ENCODE results near the gene TAB3.

DNA sequence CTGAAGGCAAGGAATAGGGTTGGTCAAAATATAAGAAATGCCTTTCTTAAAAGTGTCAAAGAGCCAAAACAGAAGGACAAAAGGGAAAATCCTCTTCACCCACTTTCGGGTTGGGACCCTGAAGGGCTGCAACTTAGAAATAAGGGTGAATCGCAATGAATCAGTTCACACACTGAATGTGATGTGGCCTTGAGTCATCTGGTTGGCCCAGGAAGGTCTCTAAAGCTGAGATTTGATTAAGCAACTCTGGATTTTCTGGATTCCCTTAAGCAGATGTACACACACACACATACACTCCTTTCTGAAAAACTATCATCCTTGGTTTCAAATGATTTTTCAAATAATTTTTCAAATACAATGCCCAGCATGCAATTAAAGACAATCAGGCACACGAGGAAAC lies 13.1 kb downstream of the TAB3 start:
- TF ChIP-seq, protein P1, sequence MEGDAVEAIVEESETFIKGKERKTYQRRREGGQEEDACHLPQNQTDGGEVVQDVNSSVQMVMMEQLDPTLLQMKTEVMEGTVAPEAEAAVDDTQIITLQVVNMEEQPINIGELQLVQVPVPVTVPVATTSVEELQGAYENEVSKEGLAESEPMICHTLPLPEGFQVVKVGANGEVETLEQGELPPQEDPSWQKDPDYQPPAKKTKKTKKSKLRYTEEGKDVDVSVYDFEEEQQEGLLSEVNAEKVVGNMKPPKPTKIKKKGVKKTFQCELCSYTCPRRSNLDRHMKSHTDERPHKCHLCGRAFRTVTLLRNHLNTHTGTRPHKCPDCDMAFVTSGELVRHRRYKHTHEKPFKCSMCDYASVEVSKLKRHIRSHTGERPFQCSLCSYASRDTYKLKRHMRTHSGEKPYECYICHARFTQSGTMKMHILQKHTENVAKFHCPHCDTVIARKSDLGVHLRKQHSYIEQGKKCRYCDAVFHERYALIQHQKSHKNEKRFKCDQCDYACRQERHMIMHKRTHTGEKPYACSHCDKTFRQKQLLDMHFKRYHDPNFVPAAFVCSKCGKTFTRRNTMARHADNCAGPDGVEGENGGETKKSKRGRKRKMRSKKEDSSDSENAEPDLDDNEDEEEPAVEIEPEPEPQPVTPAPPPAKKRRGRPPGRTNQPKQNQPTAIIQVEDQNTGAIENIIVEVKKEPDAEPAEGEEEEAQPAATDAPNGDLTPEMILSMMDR (IDR thresholded peaks at IDR 0.05) = no peak
- no peak for TF ChIP-seq ZFX (IDR thresholded peaks at IDR 0.05; ENCODE audit: borderline replicate concordance)
